K562 (cell line): Measurements from ENCODE around the gene CCDC144A. TPM values are rescaled to one million over a fixed set of nuclear protein-coding genes. Genes with fewer than 3 reads are reported as not detected.
"Not testable (repeated sequence)": the region's sequence is repeated elsewhere in the genome, so short reads cannot be mapped to it uniquely, and the experiment has no call there.

Experiments
- ATAC-seq: fragments of 200-7000 bp; cut with Tn5 transposase; 3 replicates; pipeline ENCODE4 v1.9.1; 2020; ENCODE audit warnings: moderate library complexity
- BruUV-seq: library from RNA; stranded (reverse); fragments of 400-500 nt; replicated peaks from 2 replicates; lab custom pipeline; 2021; lab: Mats Ljungman, UMichigan
- CTCF ChIA-PET: fragments of 300-600 bp; formaldehyde crosslinking; extraction: SDS; loops from one replicate; lab custom pipeline; 2021; ENCODE audit warnings: low intra/inter-chr PET ratio; lab: Yijun Ruan, JAX
- POLR2A ChIA-PET: fragments of 300-600, 350-650 bp; sonication (Branson Sonifier 250); formaldehyde crosslinking; extraction: SDS; loops from one replicate; lab custom pipeline; 2021; ENCODE audit warnings: antibody characterized with exemption, inconsistent platforms; lab: Yijun Ruan, JAX
- DNase-seq, 4 experiments: peaks; one replicate each; pipeline versions ENCODE4 v3.0.0 to v3.0.0-alpha.2; 2011 to 2018; ENCODE audit warnings: low spot score in 3 of 4, mixed read lengths in 3 of 4; ENCODE audit errors: extremely low read depth in 1 of 4
- FAIRE-seq: peaks from 2 replicates; lab custom pipeline; 2011; peaks lifted over from hg19 to GRCh38; lab: Jason Lieb, UNC
- H2AFZ ChIP-seq: 2 replicates; pipeline ENCODE4 v1.6.0; 2011; ENCODE audit warnings: low read depth, low read length, control low read depth, inconsistent platforms
- H3K27ac ChIP-seq: fragments of 200-600 bp; 3 replicates; pipeline ENCODE4 v1.8.0; 2011; ENCODE audit warnings: low read depth, mild to moderate bottlenecking, control low read depth, inconsistent platforms, low read length, moderate library complexity, mixed read lengths; ENCODE audit errors: extremely low read depth
- H3K27me3 ChIP-seq, 2 experiments: fragments of 300-600 bp in 1 of 2; 2 replicates in 1 of 2; 3 replicates in 1 of 2; pipeline versions ENCODE4 v1.6.0 to v1.8.0; 2011; ENCODE audit warnings: inconsistent platforms in 2 of 2, low read length in 2 of 2, mild to moderate bottlenecking in 1 of 2, mixed read lengths in 1 of 2, moderate library complexity in 1 of 2; ENCODE audit not compliant: control insufficient read depth in 2 of 2, insufficient read depth in 2 of 2
- H3K36me3 ChIP-seq: fragments of 300-600 bp; 3 replicates; pipeline ENCODE4 v1.8.0; 2011; ENCODE audit warnings: mild to moderate bottlenecking, low read length, inconsistent platforms; ENCODE audit not compliant: control insufficient read depth, insufficient read depth
- H3K4me1 ChIP-seq, 2 experiments: fragments of 200-600 bp in 1 of 2; replicated peaks in 1 of 2; 2 replicates in 1 of 2; 3 replicates in 1 of 2; pipeline versions ENCODE4 v1.5.1 to v1.8.0; 2011; ENCODE audit warnings: inconsistent platforms in 2 of 2, low read length in 2 of 2, mild to moderate bottlenecking in 1 of 2, mixed read lengths in 1 of 2, moderate library complexity in 1 of 2; ENCODE audit not compliant: control insufficient read depth in 2 of 2, insufficient read depth in 2 of 2
- H3K4me2 ChIP-seq: 2 replicates; pipeline ENCODE4 v1.6.1; 2011; ENCODE audit warnings: low read length, control low read depth, inconsistent platforms, mixed read lengths; ENCODE audit not compliant: insufficient read depth
- H3K4me3 ChIP-seq: fragments of 200-600 bp; sonication (generic), shearing (Covaris generic); 2 replicates; pipeline ENCODE4 v1.5.1; 2016; ENCODE audit warnings: control low read depth, inconsistent platforms
- H3K79me2 ChIP-seq: fragments of 200-600 bp; 3 replicates; pipeline ENCODE4 v1.8.0; 2011; ENCODE audit warnings: low read length, inconsistent platforms; ENCODE audit not compliant: control insufficient read depth, insufficient read depth
- H3K9ac ChIP-seq, 2 experiments: 2 replicates each; pipeline versions ENCODE4 v1.6.0 to v1.6.1; 2011; ENCODE audit warnings: low read depth in 2 of 2, low read length in 2 of 2, control low read depth in 1 of 2, inconsistent platforms in 1 of 2, mild to moderate bottlenecking in 1 of 2, mixed read lengths in 1 of 2; ENCODE audit not compliant: insufficient read depth in 1 of 2
- H3K9me1 ChIP-seq: one replicate; pipeline ENCODE4 v1.6.0; 2011; ENCODE audit warnings: inconsistent platforms, mild to moderate bottlenecking, low read length, moderate library complexity; ENCODE audit not compliant: control insufficient read depth, insufficient read depth
- H3K9me3 ChIP-seq: replicated peaks from 2 replicates; pipeline ENCODE4 v1.5.1; 2011; ENCODE audit warnings: low read depth, low read length, inconsistent platforms; ENCODE audit not compliant: control insufficient read depth, insufficient read depth
- H4K20me1 ChIP-seq: replicated peaks from 2 replicates; pipeline ENCODE4 v1.6.1; 2011; ENCODE audit warnings: low read length, inconsistent platforms, mixed read lengths; ENCODE audit not compliant: control insufficient read depth, insufficient read depth
- L3MBTL2 ChIP-seq: fragments of 450-650 bp; IDR thresholded peaks from 2 replicates; pipeline ENCODE4 v1.6.1; 2016; ENCODE audit warnings: mild to moderate bottlenecking, moderate library complexity
- WGBS: fragments of 100-300 bp; shearing (Covaris generic); methylation state at CpG from one replicate; pipeline ENCODE4 v1.1.6; 2016; ENCODE audit warnings: low coverage, mixed read lengths; ENCODE audit not compliant: insufficient coverage; ENCODE audit errors: missing lambda C conversion rate; 5-methylcytosine and 5-hydroxymethylcytosine counted together
- in situ Hi-C: fragments of 300-500 bp; cut with MboI; formaldehyde crosslinking; loops from 4 replicates; pipeline ENCODE4 v1.15.0; 2018; ENCODE audit warnings: inconsistent platforms, mixed read lengths
- intact Hi-C: fragments of 100-400 bp; cut with micrococcal nuclease; formaldehyde crosslinking; loops from 2 replicates; pipeline ENCODE4 v1.14.2; 2022
- polyA plus RNA-seq, 8 experiments: library from polyadenylated mRNA; depleted of rRNA in 4 of 8; stranded (reverse) in 5 of 8; unstranded in 3 of 8; fragments of >200 nt; fragmentation: Nextera tagmentation in 2 of 8; fragmentation: Illumina TruSeq in 1 of 8; extraction: Ambion mirVana in 2 of 8; extraction: Trizol in 1 of 8; gene quantifications; 2 replicates each; pipeline versions ENCODE4 v1.2.1 to v1.2.3, GENCODE V29; 2011 to 2014; ENCODE audit warnings: inconsistent platforms in 1 of 8, missing spikeins in 1 of 8
- total RNA-seq, 7 experiments: library from RNA; depleted of rRNA in 6 of 7; stranded (reverse); fragments of >200 nt in 6 of 7; fragmentation: Illumina TruSeq in 2 of 7; extraction: Trizol in 2 of 7; gene quantifications; 2 replicates each; pipeline versions ENCODE4 v1.2.1 to v1.2.3, GENCODE V29; 2011 to 2021; ENCODE audit warnings: low replicate concordance in 1 of 7

CCDC144A gene
- total and polyA plus RNA-seq, 9 of the 15 experiments (the other 6 are each of a cell fraction or from before 2014, with no cell fraction given): 0.03 to 0.76 (median 0.36) TPM

GRCh38 chr17:16683290-16684138 lies 6.5 kb upstream of the CCDC144A start:
- H3K4me2 ChIP-seq, H3K27ac ChIP-seq, H3K79me2 ChIP-seq, H3K9me1 ChIP-seq, in situ Hi-C loops, H4K20me1 ChIP-seq, POLR2A ChIA-PET, H3K27me3 ChIP-seq, H3K9me3 ChIP-seq, H3K36me3 ChIP-seq, H3K4me1 ChIP-seq, FAIRE-seq, H3K9ac ChIP-seq, BruUV-seq, DNase-seq, H3K4me3 ChIP-seq, H2AFZ ChIP-seq, intact Hi-C loops, CTCF ChIA-PET, ATAC-seq: not testable (repeated sequence)
- 0 out of 2 replicates have a peak, but pooled peaks have one; percentile 12 for TF ChIP-seq L3MBTL2
- WGBS: 12% methylated on average over 27 of the region's 44 CpGs

DNA sequence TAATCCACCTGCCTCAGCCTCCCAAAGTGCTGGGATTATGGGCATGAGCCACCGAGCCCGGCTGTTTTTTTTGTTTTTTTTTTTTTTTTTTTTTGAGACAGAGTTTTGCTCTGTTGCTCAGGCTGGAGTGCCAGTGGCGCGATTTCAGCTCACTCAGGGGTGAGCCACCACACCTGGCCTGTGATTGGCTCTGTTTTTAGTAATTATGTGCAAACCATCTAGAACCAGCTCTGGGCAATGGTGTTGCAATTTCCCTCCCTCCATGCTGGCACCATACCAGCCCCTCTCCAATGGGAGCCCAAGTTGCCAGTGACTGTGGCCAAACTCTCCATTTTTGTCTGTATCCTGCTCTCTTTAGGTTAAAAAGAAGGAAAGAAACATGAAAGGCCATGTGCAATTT lies 4.0 kb upstream of the CCDC144A start:
- intact Hi-C loops, H3K9me3 ChIP-seq, H3K4me1 ChIP-seq, H3K36me3 ChIP-seq, H3K27me3 ChIP-seq, H2AFZ ChIP-seq, H3K9ac ChIP-seq, H3K4me3 ChIP-seq, H3K9me1 ChIP-seq, H3K27ac ChIP-seq, H3K4me2 ChIP-seq, H4K20me1 ChIP-seq, DNase-seq, ATAC-seq, CTCF ChIA-PET, POLR2A ChIA-PET, in situ Hi-C loops, H3K79me2 ChIP-seq, FAIRE-seq, BruUV-seq: not testable (repeated sequence)
- WGBS: no CpG with 5 or more reads among the region's 4 CpGs

- CTCF ChIA-PET, intact Hi-C loops, in situ Hi-C loops, H3K4me2 ChIP-seq, H4K20me1 ChIP-seq, H3K9me1 ChIP-seq, POLR2A ChIA-PET, H3K36me3 ChIP-seq, H3K9me3 ChIP-seq, H3K27ac ChIP-seq, H3K79me2 ChIP-seq, ATAC-seq, H3K27me3 ChIP-seq, H2AFZ ChIP-seq, DNase-seq, H3K9ac ChIP-seq, H3K4me3 ChIP-seq, FAIRE-seq, BruUV-seq, H3K4me1 ChIP-seq: not testable (repeated sequence)
- 0% methylated on average over 4 of the region's 5 CpGs for WGBS
Observed at GRCh38 chr17:16687151-16687550, 2.9 kb upstream of the CCDC144A start.
